AG08396 (cell line): ENCODE measurements around the gene USP40.

Source experiments
- DNase-seq: peaks from one replicate; pipeline ENCODE4 v3.0.0; 2012; ENCODE audit warnings: low spot score, mixed read lengths

USP40 gene

DNA sequence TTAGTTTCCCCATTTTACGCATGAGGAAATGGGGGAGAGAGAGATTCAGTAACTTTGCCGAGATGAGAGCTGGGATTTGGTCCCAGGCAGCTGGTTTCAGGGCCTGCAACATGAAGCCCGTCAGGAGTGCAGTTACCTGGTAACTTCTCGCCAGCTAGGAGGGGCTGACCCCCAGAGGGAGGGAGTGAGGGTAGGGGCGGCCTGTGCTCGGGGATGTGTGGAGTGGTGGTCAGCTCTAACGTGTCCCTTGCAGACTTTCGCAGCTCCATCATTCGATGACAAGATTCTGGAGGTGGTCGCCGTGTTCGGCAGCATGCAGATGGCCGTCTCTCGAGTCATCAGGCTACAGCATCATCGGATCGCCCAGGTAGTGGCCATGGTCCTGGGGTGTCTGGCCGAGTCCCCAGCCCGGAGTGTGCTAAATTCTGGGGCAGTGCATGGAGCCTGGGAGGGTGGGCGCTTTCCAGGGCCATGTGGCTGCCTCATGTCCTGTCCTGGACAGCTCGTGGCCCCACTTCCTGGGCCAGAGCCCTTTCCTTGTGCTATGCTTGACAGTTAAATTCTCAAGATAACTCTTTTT, 108.5 kb downstream of the USP40 start:
- DNase-seq: no peak

DNA sequence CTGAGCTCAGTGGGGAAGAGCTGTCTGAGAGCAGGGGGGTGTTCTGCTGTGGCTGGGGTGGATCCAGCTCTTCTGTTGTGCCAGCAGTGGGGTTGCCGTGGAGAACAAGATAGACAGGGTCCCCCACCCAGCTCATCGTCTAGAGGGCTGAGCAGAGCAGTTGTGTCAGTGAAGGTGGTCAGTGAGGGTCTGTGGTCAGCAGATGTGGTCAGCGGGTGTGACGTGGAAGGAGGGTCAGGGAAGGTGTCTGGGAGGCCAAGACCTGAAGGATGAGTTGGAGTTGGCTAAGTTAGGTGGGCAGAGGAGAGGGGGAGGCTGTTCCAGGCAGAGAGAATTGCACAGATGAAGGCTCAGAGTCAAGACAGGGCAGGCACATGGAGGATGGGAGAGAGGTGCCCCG, 109.2 kb downstream of the USP40 start:
- DNase-seq: no peak

DNA sequence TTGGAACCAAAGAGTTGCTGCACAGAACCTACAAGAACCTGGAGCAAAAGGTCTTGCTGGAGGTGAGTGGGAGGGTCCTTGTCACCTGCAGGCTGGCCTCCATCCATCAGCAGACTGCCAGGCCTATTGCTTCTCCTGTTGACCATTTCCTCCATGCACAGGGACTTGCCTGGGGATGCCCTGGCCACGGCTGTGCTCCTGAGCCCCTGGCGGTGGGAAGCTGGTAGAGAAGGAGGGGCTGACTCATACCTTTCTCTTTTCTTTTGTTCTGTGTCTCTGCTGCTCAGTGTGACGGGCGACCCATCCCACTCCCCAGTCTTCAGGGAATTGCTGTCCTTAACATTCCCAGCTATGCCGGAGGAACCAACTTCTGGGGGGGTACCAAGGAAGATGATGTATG, 109.6 kb downstream of the USP40 start:
- no peak for DNase-seq

DNA sequence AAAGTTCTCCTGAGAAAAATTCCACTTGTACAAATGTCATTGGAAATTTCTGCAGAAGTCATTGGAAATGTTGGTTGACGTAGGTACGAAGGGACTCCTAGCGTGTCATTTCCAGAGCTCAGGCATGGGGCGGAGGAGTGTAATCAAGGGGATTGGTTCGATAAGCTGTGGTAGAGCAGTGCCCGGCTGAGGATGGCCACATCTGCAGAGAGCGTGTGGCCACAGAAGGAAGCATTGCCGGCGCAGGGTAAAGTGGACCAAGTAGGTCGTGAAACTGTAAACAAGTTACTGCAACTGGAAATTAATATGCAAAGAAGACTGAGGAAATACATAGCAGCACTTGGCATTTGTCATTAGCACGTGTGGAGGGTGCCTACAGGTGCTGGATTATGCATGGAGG, 110.5 kb downstream of the USP40 start:
- no peak for DNase-seq

DNA sequence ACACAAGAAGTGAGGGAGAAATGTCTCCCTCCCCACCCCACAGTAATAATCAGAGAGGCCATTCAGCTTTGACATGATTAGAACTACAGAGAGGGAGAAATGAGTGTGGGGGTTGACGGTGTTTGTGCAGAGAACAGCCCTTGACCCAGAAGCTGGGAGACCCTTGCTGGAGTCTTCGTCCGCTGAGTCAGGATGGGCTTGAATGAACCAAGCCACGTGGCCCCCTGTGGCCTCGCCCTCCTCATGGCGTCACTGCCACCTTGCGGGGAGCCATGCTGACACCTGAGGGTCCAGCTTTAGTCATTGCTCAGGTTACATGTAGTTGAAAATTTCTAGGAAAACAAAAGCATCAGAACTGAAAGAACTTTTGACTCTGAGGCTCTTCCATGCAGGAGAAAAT, 111.1 kb downstream of the USP40 start:
- no peak for DNase-seq

DNA sequence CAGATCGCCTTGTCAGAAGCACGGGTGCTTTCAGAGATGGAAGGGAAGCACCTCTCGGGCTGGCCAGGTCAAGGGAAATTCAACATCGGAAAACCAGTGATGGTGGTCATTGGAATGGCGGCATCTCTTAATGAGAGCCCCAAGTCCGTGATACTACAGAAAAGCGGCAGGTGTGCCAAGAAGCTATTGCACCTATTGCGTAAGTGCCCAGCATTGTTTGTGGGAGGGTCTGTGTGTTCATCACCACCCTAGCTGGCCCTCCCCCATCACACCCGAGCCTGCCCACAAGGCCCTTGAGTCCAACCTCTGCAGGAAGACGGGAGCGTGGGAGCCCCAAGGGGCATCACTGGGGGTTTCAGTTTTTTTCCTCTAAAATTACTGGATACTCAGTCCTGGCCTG, 111.6 kb downstream of the USP40 start:
- no peak for DNase-seq

DNA sequence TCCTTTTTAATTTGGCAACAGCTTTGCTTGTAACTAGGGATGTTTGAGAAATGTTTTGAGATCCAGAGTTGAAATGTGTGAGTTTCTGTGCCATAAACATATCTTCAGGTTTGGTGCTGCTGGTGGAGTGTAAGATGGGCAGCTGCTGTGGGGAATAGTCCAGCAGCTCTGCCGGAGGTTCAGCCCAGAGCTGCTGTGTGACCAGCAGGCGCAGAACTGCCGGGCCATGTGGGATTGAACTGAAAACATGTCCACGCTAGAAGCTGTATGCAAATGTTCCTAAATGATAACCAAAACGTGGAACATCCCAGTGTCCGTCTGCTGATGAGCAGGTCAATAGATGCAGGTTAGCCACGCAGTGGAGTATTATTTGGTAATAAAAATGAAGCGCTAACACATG, 112.7 kb downstream of the USP40 start:
- DNase-seq: no peak

DNA sequence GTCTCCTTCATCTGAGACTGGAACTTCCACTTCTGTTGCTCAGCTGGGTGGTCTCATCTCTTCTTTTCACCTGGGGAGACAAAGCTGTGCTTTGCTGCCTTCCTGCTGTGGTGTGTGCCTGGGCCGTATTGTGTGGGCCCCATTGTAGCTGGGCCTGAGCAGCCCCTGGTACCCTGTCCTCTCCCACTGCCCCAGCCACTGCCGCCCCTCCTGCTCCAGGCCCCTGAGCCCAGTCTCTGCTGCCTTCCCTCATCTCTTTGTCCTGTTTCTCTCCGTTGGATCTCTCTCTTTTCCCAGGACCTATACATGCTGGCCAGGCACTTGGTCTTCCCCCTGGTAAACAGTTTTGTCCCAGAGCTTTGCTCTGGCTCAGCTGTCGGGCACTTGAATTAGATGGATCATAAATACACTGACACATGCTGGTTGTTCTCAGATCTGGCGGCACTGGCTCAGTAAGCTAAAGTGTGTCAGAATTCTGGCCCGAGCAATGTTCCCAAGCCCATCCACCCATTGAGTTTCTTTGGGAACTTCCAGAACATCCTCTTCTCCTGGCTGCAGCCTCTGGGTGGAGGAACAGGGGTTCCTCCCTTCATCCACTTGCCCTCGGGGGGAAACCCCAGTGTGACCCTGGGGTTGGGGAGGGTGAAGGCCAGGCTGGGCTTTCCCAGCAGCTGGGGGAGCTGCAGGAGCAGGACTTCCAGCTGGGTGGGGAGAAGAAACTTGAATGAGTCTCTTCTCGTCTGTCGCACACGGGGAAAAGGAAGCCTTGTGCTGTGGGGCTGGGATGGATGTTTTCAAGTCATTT, 113.3 kb downstream of the USP40 start:
- no peak for DNase-seq

DNA sequence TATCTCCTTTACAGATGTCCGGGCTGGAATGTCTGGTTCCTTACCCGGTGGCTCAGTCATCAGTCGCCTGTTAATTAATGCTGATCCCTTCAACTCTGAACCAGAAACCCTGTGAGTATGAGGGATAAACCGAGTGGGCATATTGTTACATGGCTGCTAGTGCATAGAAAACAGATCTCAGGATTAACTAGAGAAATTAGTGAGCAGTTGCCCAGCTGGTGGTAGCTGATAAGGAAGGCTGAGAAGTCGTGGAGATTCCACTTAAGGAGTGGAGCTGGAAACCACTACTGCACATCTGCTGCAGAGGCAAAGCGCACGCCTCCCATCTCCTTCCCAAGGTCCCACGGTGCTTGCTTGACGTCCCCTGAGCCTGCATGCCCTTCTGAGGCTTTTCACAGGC, 114.6 kb downstream of the USP40 start:
- no peak for DNase-seq

DNA sequence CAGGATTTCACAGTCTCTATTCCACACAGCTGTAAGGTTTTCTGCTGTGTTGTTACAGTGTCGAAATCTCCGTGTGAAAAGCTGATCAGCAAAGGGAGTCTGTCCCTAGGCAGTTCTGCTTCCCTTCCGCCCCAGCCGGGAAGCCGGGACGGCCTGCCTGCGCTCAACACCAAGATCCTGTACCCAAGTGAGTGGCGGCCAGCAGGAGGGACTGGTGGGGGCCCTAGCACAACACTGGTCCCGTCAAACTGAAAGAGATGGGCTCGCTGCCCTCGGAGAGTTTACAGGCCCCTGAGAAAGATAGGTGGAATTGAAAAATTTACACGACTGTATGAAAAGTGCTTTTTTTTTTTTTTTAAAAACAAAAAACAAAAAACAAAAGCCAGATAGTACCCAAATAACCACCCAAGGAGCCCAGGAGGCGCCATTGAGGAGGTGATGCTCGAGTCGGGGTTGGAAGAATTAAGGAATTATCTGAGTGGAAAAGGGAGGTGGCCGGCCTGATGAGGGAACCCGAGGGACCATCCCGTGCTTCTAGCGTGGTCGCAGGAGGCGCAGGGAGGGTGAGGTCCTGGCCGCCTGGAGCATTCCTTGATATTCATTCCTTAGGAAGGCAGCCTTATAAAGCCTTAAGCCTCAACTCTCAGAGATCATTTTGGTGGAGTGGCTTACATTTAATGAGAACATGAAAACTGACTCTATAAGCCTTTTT, 115.6 kb downstream of the USP40 start:
- DNase-seq: no peak

DNA sequence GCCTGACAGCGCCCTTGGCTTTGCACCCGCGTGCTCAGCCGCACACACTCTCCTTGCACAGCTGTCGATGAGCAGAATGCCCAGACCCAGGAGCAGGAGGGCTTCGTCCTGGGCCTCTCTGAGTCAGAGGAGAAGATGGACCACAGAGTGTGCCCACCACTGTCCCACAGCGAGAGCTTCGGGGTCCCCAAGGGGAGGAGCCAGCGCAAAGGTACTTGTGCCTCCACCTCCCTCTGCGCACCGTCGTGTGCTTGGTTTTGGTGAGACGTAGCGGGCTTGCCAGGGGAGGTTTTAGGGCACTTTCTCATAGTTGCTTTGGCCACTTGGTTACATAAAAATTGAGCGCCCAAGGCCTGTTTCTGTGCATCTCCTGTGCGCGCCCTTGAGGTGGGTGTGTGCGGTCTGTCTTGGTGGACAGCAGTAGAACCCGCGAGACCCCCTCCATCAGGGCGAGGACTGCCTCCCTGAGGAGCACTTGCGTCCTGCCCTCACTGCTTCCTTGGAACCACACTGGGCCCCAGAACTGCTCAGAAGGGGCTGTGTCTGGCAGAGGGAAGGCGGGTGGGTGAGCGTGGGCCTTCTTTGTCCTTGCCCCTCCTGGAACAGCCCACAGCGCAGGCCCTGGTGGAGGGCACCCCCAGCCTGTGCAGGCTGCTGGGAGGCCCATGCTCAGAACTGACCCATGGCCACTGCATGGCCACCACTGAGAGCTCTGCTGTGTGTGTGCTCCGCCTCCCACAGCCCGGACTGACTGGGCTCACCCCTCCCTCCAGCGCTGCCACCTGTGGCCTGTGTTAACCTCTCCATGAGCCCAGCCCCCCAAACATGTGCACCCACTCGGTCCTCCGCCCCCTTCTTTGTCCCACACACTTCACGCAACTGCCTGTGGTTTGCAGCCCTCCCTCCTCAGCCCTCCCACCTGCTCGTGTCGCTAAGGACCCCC, 116.4 kb downstream of the USP40 start:
- no peak for DNase-seq

DNA sequence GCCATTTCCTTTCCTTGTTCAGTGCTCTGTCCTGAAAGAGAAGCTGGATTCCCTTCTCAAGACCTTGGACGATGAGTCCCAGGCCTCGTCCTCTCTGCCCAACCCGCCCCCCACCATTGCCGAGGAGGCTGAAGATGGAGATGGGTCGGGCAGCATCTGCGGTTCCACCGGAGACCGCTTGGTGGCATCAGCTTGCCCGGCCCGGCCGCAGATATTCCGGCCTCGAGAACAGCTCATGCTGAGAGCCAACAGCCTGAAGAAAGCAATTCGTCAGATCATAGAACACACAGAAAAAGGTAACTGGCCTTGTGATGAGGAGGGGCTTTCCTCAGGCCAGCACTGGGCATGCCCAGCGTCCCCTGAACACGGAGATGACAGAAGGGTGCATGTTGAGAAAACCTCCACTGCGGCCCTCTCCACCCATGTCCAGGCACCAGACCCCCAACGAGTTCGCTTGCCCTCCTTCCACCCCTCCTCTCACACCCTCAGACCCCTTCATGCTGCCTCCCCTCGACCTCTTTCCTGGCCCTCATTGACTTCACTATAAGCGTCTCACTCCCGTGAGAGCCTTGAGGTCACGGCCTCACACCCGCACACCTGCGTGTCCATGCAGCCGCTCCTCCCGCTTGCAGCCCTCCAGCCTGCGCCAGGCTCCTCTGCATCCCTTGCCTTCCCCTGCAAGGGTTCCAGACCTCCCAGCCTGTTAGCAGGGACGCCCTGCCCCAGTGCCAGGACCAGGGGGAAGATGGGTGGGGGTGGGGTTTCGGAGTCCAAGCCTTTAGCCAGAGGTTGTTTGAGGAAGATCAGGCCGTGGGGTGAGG, 117.3 kb downstream of the USP40 start:
- peak; percentile 86 for DNase-seq

DNA sequence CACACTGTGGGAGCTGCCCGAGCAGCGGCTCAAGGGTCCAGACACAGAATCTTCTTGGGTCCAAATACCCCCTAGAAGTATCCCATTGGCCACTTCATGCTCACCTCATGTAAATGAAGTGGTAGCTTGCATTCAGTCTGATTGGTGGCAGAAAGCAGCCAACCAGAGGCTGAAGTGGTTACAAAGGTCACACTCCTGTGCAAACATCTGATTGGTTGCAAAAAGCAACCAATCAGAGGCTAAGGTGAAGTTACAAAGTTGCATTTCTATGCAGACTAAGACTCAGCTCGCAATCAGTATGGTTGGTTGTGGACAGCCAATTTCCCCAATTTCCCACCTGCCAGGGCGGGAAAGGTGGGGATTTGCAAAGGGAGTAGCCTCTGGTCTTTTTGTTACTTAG, 118.0 kb downstream of the USP40 start:
- no peak for DNase-seq

DNA sequence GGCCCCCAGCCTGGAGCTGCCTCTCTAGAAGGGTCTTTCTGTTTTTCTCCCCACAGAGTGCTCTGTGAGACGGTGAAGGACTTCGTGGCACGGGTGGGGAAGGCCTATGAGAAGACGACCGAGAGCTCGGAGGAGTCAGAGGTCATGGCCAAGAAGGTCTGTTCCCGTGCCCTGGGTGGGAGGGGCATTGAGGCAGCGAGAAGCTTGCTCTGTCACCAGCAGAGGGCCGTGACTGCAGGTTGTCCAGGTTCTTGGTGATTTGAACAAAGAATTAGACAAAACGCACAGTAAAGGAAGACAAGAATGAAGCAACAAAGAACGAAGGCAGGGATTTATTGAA, 118.4 kb downstream of the USP40 start:
- DNase-seq: no peak

DNA sequence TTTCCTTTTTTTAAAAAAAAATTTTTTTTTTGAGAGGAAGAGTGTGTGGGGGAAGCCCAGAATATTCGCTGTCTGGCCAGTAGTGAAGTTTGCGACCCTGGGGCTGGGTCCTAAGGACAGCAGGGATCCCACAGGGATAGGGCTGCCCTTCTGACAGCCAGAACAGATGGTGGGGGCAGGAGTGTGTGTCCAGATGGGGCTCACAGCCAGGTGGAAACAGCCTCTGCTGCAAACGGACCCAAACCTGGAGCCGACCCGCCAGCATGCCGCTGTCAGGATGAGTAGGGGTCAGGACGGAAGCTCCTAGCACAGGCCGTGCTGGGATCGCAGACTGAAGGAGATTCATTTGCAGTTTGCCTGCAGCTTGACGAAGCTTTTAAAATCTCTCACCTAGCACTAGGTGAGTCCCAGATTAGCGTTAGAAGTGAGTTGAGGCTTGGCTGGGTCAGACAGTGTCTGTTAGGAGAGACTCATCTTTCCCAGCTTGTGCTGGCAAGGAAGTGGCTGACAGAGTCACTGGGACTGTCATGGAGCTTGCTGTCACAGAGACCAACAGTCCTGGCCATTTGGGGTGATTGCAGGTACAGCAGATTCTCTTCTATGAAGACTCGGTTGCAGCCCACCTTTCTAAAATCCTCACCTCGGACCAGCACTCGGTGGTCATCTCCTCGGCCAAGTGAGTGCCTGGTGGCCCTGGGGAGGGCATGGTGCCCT, 118.9 kb downstream of the USP40 start:
- DNase-seq: no peak

DNA sequence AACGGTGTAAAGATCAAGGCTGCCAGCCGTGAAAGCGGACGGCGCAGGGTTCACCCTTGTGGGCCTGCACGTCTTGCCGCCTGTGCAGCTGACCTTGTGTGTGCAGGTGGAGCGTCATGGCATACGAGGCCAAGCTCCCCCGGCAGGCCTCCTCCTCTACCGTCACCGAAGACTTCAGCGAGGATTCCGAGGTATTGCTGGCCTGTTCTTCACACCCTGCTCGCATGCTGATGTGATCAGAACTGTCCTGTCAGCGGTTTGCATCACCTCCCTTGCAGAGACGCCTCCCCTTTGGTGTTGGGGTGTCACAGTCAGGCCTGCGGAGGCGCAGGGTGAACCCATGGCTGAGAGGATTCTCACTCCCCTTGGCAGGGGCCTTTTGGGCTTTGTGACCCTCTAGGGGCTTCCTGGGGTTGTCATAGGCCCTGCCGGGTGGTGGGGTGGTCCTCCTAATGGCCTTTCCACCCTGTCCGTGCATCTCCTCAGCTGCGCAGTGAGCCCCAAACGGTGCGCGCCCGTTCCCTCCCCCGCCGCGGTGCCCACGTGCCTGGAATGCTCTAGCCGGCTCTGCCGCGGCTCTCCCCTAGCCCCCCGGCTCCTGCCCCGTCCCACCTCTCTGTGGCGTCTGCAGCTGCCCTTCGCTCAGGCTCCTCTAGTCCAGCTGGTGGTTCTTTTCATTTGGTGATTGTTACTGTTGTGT, 119.8 kb downstream of the USP40 start:
- DNase-seq: no peak

DNA sequence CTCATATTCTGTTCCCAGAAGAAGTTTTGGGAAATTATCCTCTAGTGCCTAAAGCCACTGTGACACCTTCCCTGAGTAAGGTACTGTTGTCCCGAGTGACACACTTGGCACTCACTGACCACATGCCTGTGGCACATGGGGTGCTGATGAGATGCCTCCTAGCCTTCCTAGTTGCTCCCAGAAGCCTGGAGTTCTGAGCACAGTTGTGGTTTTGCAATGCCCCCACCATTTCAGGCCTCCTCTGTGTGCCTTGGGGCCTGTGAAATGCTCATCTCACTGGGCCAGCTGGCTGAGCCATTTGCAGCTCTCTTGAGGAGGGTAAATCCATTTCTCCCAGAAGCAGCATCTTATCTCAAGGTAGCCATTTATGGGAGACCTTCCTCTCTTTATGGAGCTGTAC, 120.5 kb downstream of the USP40 start:
- DNase-seq: no peak

DNA sequence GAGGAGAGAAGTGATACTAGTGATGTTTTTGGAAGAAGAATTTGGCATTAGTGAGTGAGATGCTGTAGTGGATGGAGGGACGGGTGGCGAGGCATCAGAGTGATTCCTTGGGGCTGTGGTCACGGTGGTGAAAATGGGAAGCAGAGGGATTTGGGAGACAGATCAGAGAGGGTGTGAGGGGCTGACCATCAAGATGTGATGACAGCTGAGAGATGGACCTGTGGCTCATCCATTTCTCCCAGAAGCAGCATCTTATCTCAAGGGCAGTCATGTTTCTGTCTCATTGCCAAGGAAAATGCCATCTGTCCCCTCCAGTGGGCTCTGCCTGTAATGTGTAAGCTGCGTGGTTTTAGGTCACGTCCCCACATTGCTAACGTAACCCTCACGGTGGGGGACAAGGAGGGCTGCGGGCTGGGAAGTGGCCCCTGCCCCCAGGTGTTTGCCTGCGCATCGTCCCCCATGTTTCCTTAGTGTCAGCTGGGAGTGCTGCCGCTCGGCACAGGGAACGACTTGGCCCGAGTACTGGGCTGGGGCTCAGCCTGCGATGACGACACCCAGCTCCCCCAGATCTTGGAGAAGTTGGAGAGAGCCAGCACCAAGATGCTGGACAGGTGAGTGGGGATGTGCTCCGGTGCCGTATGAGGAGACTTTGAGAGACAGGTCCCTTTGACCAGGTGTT, 121.3 kb downstream of the USP40 start:
- DNase-seq: no peak

DNA sequence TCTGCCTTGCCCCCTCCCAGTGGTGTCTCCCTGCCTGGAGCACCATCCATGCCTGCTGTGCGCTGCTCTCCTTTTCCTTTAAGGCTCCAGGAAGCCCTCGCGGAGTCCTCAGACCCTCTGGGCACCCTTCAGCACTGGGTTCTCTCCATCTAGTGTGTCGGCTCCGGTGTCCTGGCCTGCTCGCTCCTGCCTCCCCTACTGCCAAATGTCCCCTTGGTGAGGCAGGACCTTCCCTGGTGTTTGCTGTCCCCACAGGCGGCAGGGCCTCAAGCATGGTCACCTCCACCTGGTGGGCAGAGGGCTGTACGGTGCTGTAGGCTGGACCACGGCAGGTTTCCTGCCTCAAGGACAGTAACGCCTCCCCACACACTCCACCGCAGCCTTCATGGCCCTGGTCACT, 122.1 kb downstream of the USP40 start:
- no peak for DNase-seq
